Cardiac fibroblast (primary cell): ENCODE data around the gene PIGBOS1.
A peak's percentile ranks its signal among the peaks of the same experiment; 100 is the strongest.
"Not testable (repeated sequence)": the region's sequence is repeated elsewhere in the genome, so short reads cannot be mapped to it uniquely, and the experiment has no call there.

Experiments
- DNase-seq, 2 donors: peaks; one replicate each; pipeline versions ENCODE4 v3.0.0 to v3.0.0-alpha.2; 2010; ENCODE audit warnings: low read depth in 2 of 2
- H3K4me3 ChIP-seq, 2 donors: replicated peaks in 1 of 2; 1 replicate in 1 of 2; 2 replicates in 1 of 2; pipeline ENCODE4 v1.5.1; 2011; ENCODE audit warnings: low read depth in 2 of 2, low read length in 2 of 2, mild to moderate bottlenecking in 2 of 2, moderate library complexity in 1 of 2
- CTCF ChIP-seq: IDR thresholded peaks from one replicate; pipeline ENCODE4 v1.5.1; 2011; ENCODE audit warnings: low read depth, mild to moderate bottlenecking, low read length, inconsistent platforms

PIGBOS1 gene

DNA sequence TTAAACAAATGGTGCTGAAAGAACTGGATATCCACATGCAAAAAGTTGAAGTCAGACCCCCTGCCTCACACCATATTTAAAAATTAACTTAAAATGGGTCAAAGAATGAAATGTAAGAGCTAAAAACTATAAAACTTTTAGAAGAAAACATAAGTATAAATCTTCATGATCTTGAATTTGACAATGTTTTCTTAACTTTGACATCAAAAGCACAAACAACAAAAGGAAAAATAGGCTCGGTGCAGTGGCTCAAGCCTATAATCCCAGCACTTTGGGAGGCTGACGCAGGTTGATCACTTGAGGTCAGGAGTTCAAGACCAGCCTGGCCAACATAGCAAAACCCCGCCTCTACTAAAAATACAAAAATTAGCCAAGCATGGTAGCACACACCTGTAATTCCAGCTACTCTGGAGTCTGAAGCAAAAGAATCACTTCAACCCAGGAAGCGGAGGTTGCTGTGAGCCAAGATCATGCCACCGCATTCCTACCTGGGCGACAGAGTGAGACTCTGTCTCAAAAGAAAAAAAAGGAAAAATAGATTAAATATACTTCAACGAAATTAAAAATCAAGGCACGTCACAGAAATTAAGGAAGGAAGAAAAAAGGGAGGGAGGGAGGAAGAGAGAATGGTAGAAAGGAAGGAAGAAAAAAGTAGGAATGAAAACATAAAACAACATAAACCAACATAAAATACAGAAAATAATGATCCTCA lies 30.8 kb downstream of the PIGBOS1 start:
- no peak for TF ChIP-seq CTCF
- H3K4me3 ChIP-seq: peak overlapping the region in 1 of 2 donors; percentile 72
- no peak for DNase-seq

GRCh38 chr15:55286442-55287189 lies 32.3 kb downstream of the PIGBOS1 start:
- H3K4me3 ChIP-seq, DNase-seq: not testable (repeated sequence)

- H3K4me3 ChIP-seq: no peak overlapping the region
- DNase-seq: no peak
- TF ChIP-seq CTCF: no peak
These were observed 34.5 kb downstream of the PIGBOS1 start for GRCh38 chr15:55284426-55284825.

GRCh38 chr15:55283379-55284147 lies 35.4 kb downstream of the PIGBOS1 start:
- no peak for TF ChIP-seq CTCF
- H3K4me3 ChIP-seq: no peak overlapping the region

GRCh38 chr15:55282284-55282833 lies 36.6 kb downstream of the PIGBOS1 start:
- TF ChIP-seq CTCF: no peak
- peak overlapping the region; percentile 13 to 16 for H3K4me3 ChIP-seq
- peak; percentile 80 to 82 for DNase-seq

More at GRCh38 chr15:55283379-55284147, 35.4 kb downstream of the PIGBOS1 start:
- DNase-seq: no peak

- no peak for DNase-seq
- no peak overlapping the region for H3K4me3 ChIP-seq
- TF ChIP-seq CTCF: no peak
These were observed 37.2 kb downstream of the PIGBOS1 start for GRCh38 chr15:55281517-55282228.

DNA sequence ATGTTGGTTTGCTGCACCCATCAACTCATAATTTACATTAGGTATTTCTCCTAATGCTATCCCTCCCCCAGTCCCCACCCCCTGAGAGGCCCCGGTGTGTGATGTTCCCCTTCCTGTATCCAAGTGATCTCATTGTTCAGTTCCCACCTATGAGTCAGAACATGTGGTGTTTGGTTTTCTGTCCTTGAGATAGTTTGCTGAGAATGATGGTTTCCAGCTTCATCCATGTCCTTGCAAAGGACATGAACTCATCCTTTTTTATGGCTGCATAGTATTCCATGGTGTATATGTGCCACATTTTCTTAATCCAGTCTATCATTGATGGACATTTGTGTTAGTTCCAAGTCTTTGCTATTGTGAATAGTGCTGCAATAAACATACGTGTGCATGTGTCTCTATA lies 38.3 kb downstream of the PIGBOS1 start:
- not testable (repeated sequence) for H3K4me3 ChIP-seq

More for the DNA sequence above, 38.3 kb downstream of the PIGBOS1 start:
- peak in 1 of 2 donors; percentile 64 for DNase-seq
